Muscle of leg (tissue), 11 donors: Measurements from ENCODE around the gene TMEM182. TPM values are rescaled to one million over a fixed set of nuclear protein-coding genes. Genes with fewer than 3 reads are reported as not detected.

Experiments
- DNase-seq: peaks from one replicate; pipeline ENCODE4 v3.0.0; 2013
- H3K27ac ChIP-seq: one replicate; pipeline ENCODE4 v1.5.1; 2013; ENCODE audit warnings: mild to moderate bottlenecking, low read length, control low read depth
- H3K27me3 ChIP-seq: one replicate; pipeline ENCODE4 v1.6.1; 2013; ENCODE audit warnings: low read length; ENCODE audit not compliant: control insufficient read depth, insufficient read depth
- H3K36me3 ChIP-seq: one replicate; pipeline ENCODE4 v1.6.1; 2013; ENCODE audit warnings: low read length; ENCODE audit not compliant: control insufficient read depth, insufficient read depth
- H3K4me1 ChIP-seq: one replicate; pipeline ENCODE4 v1.6.1; 2013; ENCODE audit warnings: low read length; ENCODE audit not compliant: control insufficient read depth, insufficient read depth
- H3K4me3 ChIP-seq: one replicate; pipeline ENCODE4 v1.5.1; 2013; ENCODE audit warnings: low read length, control low read depth
- H3K9me3 ChIP-seq: replicated peaks from 2 replicates; pipeline ENCODE4 v1.6.1; 2013; ENCODE audit warnings: low read depth, low read length; ENCODE audit not compliant: control insufficient read depth
- WGBS: methylation state at CpG from one replicate; pipeline ENCODE4 v1.1.5; 2013; ENCODE audit warnings: missing lambda C conversion rate; ENCODE audit not compliant: insufficient coverage; 5-methylcytosine and 5-hydroxymethylcytosine counted together
- polyA plus RNA-seq, 8 donors: library from polyadenylated mRNA; unstranded; fragments of 120-200 nt; gene quantifications; one replicate each; pipeline versions ENCODE4 v1.2.1 to v1.2.3, GENCODE V29; 2013; ENCODE audit warnings: inconsistent platforms in 1 of 8, low replicate concordance in 1 of 8; ENCODE audit not compliant: insufficient read length in 8 of 8, insufficient read depth in 1 of 8
- total RNA-seq: library from RNA; stranded (reverse); fragments of 120-200 nt; gene quantifications from one replicate; pipeline ENCODE4 v1.2.4, GENCODE V29; 2013

TMEM182 gene
- total and polyA plus RNA-seq, 9 donors = 90.4 to 171 (median 111) TPM

DNA sequence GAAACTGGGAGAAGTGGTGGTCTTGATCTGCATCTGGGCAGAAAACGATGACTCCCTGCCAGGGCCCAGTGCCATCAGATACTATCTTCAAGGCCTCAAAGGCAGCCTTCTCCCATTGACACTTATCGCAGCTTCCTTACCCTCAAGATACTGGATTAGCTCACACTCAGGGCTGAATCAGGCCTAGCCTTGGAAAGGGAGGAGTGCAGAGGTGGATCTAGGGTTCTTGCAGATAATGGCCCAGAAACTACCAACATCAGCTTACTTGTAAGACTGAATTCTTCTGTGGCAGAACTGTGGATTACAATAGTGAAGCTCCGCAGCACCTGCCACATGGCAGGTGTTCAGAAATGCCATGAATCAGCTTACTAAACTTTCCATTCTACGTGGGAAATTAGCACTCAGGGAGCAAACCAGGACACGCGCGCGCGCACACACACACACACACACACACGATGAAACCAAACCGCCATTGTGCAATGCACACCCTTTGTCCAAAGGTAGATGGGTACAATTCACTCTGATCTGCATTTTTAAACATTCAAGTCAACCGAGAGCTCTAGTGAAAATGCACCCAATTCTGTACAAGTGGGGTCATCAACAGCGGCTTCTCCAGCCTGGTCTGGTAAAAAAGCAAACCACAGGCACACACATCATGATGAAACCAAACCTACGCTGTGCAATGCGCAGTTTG lies 26.3 kb upstream of the TMEM182 start:
- Histone ChIP-seq H3K36me3 (peaks cover 5% of the 10 kb centered on the region), H3K27ac (peak overlapping the region; percentile 76), H3K4me1 (peaks cover 15% of the 10 kb centered on the region), H3K27me3 (no peaks in the 10 kb centered on the region), H3K9me3 (no peaks in the 10 kb centered on the region), H3K4me3 (peak overlapping the region; percentile 85)
- 32% methylated on average over 4 of the region's 15 CpGs for WGBS
- peak; percentile 14 for DNase-seq

DNA sequence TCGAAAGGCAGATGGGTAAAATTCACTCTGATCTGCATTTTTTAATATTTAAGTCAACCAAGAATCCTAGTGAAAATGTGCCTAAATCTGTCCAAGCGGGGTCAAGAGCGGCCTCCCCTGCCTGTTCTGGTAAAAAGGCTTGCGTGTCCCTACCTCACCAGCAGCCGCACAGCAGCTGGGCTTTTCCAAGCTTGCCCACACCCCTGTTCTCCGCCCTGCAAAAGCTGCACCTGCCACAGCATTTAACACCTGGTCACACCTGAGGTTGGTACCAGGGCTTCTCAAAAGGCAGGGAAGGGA lies 25.8 kb upstream of the TMEM182 start:
- Histone ChIP-seq H3K36me3 (peaks cover 5% of the 10 kb centered on the region), H3K9me3 (no peaks in the 10 kb centered on the region), H3K4me3 (peak overlapping the region; percentile 85), H3K27me3 (no peaks in the 10 kb centered on the region), H3K27ac (peak overlapping the region; percentile 76), H3K4me1 (peaks cover 15% of the 10 kb centered on the region)
- 8% methylated on average over 3 of the region's 6 CpGs for WGBS
- DNase-seq = peak; percentile 16

DNA sequence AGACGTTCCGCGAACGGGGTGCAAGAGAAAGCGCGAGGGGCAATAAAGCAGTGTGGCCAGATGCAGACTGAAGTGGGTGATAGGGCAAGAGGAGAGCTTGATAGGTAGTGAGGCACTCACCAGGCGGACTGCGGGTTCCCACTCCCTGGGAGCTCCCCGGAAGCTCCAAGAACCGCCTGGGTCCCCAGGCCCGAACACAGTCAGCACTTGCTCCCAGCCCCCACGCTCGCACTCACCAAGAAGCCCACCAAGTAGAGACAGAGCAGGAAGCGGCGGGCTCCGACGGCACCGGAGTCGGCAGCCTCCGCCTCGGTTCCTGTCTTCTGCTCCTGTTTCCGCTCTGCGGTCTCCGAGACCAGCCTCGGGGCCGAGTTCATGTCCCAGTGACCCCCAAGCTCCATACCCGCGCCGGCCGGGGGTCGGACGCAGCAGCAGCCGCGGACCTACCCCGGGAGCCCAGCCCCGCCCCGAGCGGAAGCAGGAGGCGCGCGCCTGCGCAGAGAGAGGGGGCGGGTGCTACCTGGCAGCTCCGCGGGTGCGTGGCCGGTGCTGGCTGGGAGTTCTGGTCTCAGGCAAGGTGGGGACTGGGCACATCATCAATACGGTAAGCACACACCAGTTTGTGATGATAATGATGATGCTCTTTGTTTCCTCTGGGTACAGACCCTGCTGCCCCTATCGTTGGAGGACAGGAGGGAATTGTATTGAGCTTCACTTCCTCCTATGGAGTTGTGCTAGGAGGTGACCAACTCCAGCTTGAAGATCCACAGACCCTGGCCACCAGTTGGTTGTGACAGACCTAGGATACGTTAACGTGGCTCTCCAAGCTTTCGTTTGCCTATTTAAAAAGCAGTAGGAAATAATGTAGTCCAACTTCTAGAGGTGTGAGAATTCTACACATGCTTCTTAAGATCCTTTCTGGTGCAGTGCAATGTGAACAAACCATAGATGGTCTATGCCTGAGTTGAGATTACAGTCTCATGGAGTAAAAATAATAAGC lies 25.1 kb upstream of the TMEM182 start:
- Histone ChIP-seq H3K9me3 (peaks cover under 1% of the 10 kb centered on the region), H3K27ac (peak overlapping the region; percentile 76), H3K4me1 (peaks cover 15% of the 10 kb centered on the region), H3K36me3 (peaks cover 2% of the 10 kb centered on the region), H3K27me3 (no peaks in the 10 kb centered on the region), H3K4me3 (peak overlapping the region; percentile 85)
- WGBS = under 1% methylated on average over 46 of the region's 52 CpGs
- DNase-seq = peak; percentile 84

DNA sequence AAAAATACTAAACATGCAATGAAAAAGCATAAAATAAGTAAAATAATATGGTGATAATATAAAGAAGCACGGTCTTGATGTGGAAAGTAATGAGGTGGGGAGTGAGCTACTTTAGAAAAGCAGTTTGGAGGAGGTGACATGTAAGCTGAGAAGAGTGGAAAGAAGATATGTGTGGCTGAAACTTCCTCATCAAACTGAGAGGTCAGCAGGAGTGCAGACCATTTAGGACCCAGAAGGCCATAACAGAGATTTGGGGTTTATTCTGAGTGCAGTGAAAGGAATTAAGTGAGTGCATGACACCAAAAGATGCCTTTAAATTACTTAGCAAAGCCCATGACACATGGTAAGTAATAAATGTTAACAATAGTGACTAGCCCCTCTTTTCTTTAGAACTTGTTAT lies 24.4 kb upstream of the TMEM182 start:
- peaks cover 15% of the 10 kb centered on the region for H3K4me1 ChIP-seq
- no peaks in the 10 kb centered on the region for H3K27me3 ChIP-seq
- 75% methylated on average over 1 of the region's 1 CpG for WGBS
- peak overlapping the region; percentile 85 for H3K4me3 ChIP-seq
- H3K36me3 ChIP-seq = no peaks in the 10 kb centered on the region
- peaks cover 3% of the 10 kb centered on the region for H3K9me3 ChIP-seq
- DNase-seq = no peak
- no peak overlapping the region for H3K27ac ChIP-seq

DNA sequence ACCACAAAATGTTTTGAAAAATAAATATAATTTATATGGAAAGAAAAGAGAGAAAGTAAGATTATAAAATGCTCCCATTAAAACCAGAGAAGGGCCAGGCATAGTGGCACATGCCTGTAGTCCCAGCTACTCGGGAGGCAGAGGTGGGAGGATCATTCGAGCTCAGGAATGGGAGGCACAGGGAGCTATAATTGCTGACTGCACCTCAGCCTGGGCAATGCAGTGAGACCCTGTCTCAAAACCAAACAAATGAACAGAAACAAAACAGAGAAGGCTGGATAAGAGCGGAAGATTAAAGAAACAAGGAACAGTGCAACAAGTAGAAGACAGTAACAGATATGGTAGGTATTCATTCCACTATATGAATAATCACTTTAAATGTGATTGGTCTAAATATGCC lies 18.6 kb upstream of the TMEM182 start:
- H3K4me3 ChIP-seq = no peak overlapping the region
- WGBS = 67% methylated on average over 1 of the region's 3 CpGs

DNA sequence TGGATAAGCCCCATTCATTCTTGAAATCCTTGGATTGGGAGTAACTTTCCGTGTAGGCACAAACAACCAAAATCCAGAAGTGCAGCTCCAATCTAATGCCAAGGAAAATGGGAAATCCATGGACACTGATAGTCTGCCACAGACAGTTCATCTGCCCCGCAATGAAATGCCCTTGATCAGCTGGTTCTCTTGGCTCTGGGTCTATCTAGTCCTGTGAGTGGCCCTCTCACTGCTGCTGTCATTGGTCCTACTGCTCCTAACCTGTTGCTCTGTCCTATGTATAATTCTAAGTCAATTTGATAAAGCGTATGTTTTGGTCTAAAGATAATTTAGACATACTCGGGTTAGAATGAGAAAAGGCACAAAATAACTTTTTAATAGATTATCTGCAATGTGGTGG lies 13.7 kb upstream of the TMEM182 start:
- 90% methylated on average over 2 of the region's 4 CpGs for WGBS
- no peaks in the 10 kb centered on the region for H3K4me1 ChIP-seq
- no peaks in the 10 kb centered on the region for H3K36me3 ChIP-seq
- H3K27me3 ChIP-seq = no peaks in the 10 kb centered on the region
- no peak overlapping the region for H3K4me3 ChIP-seq
- no peak for DNase-seq
- H3K27ac ChIP-seq = no peak overlapping the region
- no peaks in the 10 kb centered on the region for H3K9me3 ChIP-seq

More for the DNA sequence above, 18.6 kb upstream of the TMEM182 start:
- Histone ChIP-seq H3K27me3 (no peaks in the 10 kb centered on the region), H3K27ac (no peak overlapping the region), H3K4me1 (no peaks in the 10 kb centered on the region), H3K36me3 (no peaks in the 10 kb centered on the region), H3K9me3 (peaks cover 3% of the 10 kb centered on the region)
- DNase-seq = no peak

DNA sequence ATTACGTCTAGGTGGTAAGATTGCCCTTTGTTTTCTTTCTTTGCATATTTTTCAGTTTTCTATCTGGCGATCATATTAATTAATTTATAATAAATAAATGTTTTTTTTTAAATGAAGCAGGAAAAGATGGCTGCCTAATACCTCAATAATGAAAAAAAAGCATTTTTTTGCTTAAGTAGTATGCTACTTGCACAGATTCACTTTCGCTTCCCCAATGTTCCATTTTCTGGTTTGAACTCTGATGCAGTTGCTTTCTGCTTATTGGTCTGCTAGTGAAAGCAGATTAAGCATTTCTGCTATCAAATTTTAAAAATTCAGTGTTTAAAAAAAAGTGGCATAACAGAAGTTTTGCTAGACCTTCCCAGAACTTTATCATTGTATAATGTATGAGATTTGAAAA lies 11.9 kb upstream of the TMEM182 start:
- Histone ChIP-seq H3K36me3 (no peaks in the 10 kb centered on the region), H3K9me3 (no peaks in the 10 kb centered on the region), H3K4me3 (no peak overlapping the region), H3K4me1 (no peaks in the 10 kb centered on the region), H3K27ac (no peak overlapping the region), H3K27me3 (no peaks in the 10 kb centered on the region)
- no CpG with 5 or more reads among the region's 3 CpGs for WGBS
- DNase-seq = no peak

DNA sequence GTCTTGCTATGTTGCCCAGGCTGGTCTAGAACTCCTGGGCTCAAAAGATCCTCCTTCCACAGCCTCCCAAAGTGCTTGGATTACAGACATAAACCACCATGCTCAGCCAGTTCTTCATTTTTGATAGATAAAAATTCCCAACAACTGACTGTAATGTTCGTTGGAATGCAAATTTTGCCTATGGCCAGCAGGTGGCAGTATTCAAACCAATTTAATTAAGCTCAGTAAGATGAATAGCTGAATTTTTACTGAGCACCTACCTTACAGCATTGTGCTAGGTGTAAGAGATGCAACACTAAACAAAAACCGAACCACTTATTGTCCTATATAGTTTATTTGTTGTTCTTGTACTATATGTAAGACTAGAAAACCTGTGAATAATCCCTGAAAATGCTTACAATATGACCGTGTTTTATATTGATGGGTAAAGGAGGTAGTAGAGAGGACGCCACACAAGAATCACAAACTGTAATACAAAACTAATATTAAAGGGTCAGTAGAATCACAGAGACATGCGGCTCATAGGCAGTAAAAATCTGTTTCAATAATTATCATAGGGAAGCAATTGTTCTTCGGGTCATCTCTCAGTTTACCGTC lies 8.2 kb upstream of the TMEM182 start:
- H3K9me3 ChIP-seq = no peaks in the 10 kb centered on the region
- no CpG with 5 or more reads among the region's 7 CpGs for WGBS
- no peaks in the 10 kb centered on the region for H3K4me1 ChIP-seq
- H3K4me3 ChIP-seq = no peak overlapping the region
- H3K36me3 ChIP-seq = no peaks in the 10 kb centered on the region
- DNase-seq = peak; percentile 57
- no peaks in the 10 kb centered on the region for H3K27me3 ChIP-seq
- H3K27ac ChIP-seq = no peak overlapping the region

DNA sequence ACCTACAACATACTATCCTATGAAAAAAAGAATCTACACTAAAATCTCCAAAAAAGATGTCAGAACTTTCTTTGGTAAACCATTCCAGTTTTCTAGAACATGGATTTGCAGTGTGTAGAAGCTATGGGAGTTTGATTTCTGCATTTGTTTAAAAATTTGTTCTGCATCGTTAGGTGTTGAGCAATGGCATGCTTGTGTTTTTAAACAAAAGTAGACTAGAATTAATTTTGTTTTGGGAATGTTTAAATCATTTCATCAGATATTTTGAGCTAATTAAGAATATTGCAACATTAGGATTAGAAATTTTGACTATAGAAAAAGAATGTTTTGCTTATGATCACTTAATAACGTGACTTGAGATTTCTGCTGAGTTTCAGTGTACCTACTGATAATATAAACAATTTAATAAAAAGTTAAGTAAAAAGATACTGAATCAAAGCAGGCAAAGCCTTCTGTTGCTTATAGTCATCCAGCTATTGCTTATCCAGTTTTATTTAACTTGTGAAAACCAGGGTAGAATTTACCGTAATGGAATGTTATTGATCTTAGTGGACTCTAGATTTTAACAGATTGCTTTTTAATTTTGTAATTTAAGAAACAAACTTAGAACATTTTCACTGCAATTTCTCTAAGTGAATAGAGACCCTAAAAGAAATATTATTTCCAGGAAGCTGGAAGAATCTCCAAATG lies 7.2 kb upstream of the TMEM182 start:
- no peak for DNase-seq
- no peaks in the 10 kb centered on the region for H3K36me3 ChIP-seq
- H3K4me3 ChIP-seq = no peak overlapping the region
- peak overlapping the region; percentile 1 for H3K27ac ChIP-seq
- WGBS = 80% methylated on average over 1 of the region's 3 CpGs
- no peaks in the 10 kb centered on the region for H3K9me3 ChIP-seq
- H3K27me3 ChIP-seq = no peaks in the 10 kb centered on the region
- no peaks in the 10 kb centered on the region for H3K4me1 ChIP-seq

DNA sequence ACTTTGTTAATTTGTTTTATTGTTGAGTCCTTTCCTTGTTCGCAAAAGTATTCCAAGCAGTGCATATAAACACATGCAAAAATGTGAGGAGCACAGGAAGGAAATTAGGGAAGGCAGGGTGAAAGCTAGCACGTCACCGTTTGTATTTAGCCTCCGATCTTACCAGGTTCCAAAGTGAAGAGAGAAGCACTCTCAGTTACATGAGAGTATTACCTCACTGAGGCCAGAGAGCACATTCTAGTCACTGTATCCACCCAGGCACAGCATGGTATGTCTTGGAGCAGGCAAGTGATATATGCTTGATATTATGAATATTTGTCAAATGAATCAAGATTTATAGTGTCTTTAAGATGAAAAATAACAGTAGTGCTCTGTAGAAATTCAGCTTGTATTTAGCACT lies 6.5 kb upstream of the TMEM182 start:
- WGBS = 33% methylated on average over 3 of the region's 4 CpGs

More for the DNA sequence above, 6.5 kb upstream of the TMEM182 start:
- Histone ChIP-seq H3K36me3 (no peaks in the 10 kb centered on the region), H3K4me1 (no peaks in the 10 kb centered on the region), H3K27me3 (no peaks in the 10 kb centered on the region), H3K4me3 (no peak overlapping the region), H3K9me3 (no peaks in the 10 kb centered on the region), H3K27ac (peak overlapping the region; percentile 1)
- DNase-seq = peak; percentile 24
